ENCODE data around the gene ITSN2. TPM values are rescaled to one million over a fixed set of nuclear protein-coding genes. Genes with fewer than 3 reads are reported as not detected.
"Not testable (repeated sequence)": the region's sequence is repeated elsewhere in the genome, so short reads cannot be mapped to it uniquely, and the experiment has no call there.

Gene ITSN2
- total RNA-seq, 1 experiment from 2014 or later, result 36.5 TPM

- BruUV-seq (replicated peaks), result no TSS peak
- intact Hi-C loops (cut with micrococcal nuclease), result no loop called here
- CTCF ChIA-PET, result interaction anchor here (0.6 to 1.2 kb wide), 2 partner anchors 18 to 37 kb away, joined by 3 read pairs; no protein-coding TSS in a partner anchor
- POLR2A ChIA-PET, result interaction anchor here (0.5 to 1.2 kb wide), 3 partner anchors 14 to 257 kb away, joined by 3 to 6 read pairs (median 3); partner anchors contain the start of gene TP53I3
- H3K36me3 Mint-ChIP-seq (ENCODE audit: insufficient read depth, unreplicated experiment), result no peaks in the 10 kb centered on the region
- no peaks in the 10 kb centered on the region for H3K9me3 Mint-ChIP-seq (ENCODE audit: unreplicated experiment)
- no peak overlapping the region for H3K4me3 Mint-ChIP-seq (ENCODE audit: unreplicated experiment)
- no peak for TF ChIP-seq CTCF (IDR thresholded peaks at IDR 0.05; ENCODE audit: unreplicated experiment)
- H3K4me1 Mint-ChIP-seq (ENCODE audit: insufficient read depth, unreplicated experiment), result peaks cover 16% of the 10 kb centered on the region
- H3K27me3 Mint-ChIP-seq (ENCODE audit: insufficient read depth, unreplicated experiment), result no peaks in the 10 kb centered on the region
- DNase-seq (ENCODE audit: unreplicated experiment), result no peak
- H3K27ac Mint-ChIP-seq (ENCODE audit: low read depth, unreplicated experiment), result no peak overlapping the region
Measured at GRCh38 chr2:24342110-24342910, 18.0 kb downstream of the ITSN2 start.

- BruUV-seq (replicated peaks), result no TSS peak
- H3K27me3 Mint-ChIP-seq (ENCODE audit: insufficient read depth, unreplicated experiment), result no peaks in the 10 kb centered on the region
- ChIA-PET CTCF (no interaction called here), POLR2A (no interaction called here)
- no peaks in the 10 kb centered on the region for H3K36me3 Mint-ChIP-seq (ENCODE audit: insufficient read depth, unreplicated experiment)
- intact Hi-C loops (cut with micrococcal nuclease), result no loop called here
- H3K4me1 Mint-ChIP-seq (ENCODE audit: insufficient read depth, unreplicated experiment), result peaks cover 22% of the 10 kb centered on the region
- DNase-seq (ENCODE audit: unreplicated experiment), result no peak
- H3K27ac Mint-ChIP-seq (ENCODE audit: low read depth, unreplicated experiment), result no peak overlapping the region
- H3K9me3 Mint-ChIP-seq (ENCODE audit: unreplicated experiment), result peaks cover 7% of the 10 kb centered on the region
- no peak overlapping the region for H3K4me3 Mint-ChIP-seq (ENCODE audit: unreplicated experiment)
- no peak for TF ChIP-seq CTCF (IDR thresholded peaks at IDR 0.05; ENCODE audit: unreplicated experiment)
Measured at GRCh38 chr2:24339856-24340262, 20.5 kb downstream of the ITSN2 start.

- peaks cover 22% of the 10 kb centered on the region for H3K4me1 Mint-ChIP-seq (ENCODE audit: insufficient read depth, unreplicated experiment)
- ChIA-PET POLR2A (interaction anchor here (0.7 kb wide), 1 partner anchor 345 kb away, joined by 3 read pairs; no protein-coding TSS in a partner anchor), CTCF (interaction anchor here (1.0 kb wide), 1 partner anchor 35 kb away, joined by 3 read pairs; no protein-coding TSS in a partner anchor)
- H3K9me3 Mint-ChIP-seq (ENCODE audit: unreplicated experiment); BruUV-seq (replicated peaks); intact Hi-C loops (cut with micrococcal nuclease); DNase-seq (ENCODE audit: unreplicated experiment); H3K36me3 Mint-ChIP-seq (ENCODE audit: insufficient read depth, unreplicated experiment); H3K4me3 Mint-ChIP-seq (ENCODE audit: unreplicated experiment); H3K27ac Mint-ChIP-seq (ENCODE audit: low read depth, unreplicated experiment); H3K27me3 Mint-ChIP-seq (ENCODE audit: insufficient read depth, unreplicated experiment): not testable (repeated sequence)
Measured at GRCh38 chr2:24339098-24339497, 21.2 kb downstream of the ITSN2 start.

GRCh38 chr2:24337890-24338289 lies 22.4 kb downstream of the ITSN2 start:
- Mint-ChIP-seq H3K27me3 (ENCODE audit: insufficient read depth, unreplicated experiment) (no peaks in the 10 kb centered on the region), H3K4me3 (ENCODE audit: unreplicated experiment) (no peak overlapping the region), H3K9me3 (ENCODE audit: unreplicated experiment) (peaks cover 7% of the 10 kb centered on the region), H3K4me1 (ENCODE audit: insufficient read depth, unreplicated experiment) (peaks cover 22% of the 10 kb centered on the region), H3K36me3 (ENCODE audit: insufficient read depth, unreplicated experiment) (no peaks in the 10 kb centered on the region), H3K27ac (ENCODE audit: low read depth, unreplicated experiment) (no peak overlapping the region)
- DNase-seq (ENCODE audit: unreplicated experiment), result no peak
- intact Hi-C loops (cut with micrococcal nuclease), result no loop called here
- no TSS peak for BruUV-seq (replicated peaks)
- TF ChIP-seq CTCF (IDR thresholded peaks at IDR 0.05; ENCODE audit: unreplicated experiment), result no peak
- CTCF ChIA-PET, result no interaction called here
- POLR2A ChIA-PET, result no interaction called here

Data from MCF 10A (cell line).